H1 (cell line): ENCODE results near the gene PIK3R1. TPM values are rescaled to one million over a fixed set of nuclear protein-coding genes. Genes with fewer than 3 reads are reported as not detected.

ENCODE experiments used
- CTCF ChIA-PET: fragments of 300-600 bp; sonication (Branson Sonifier 250); formaldehyde crosslinking; loops from one replicate; lab custom pipeline; 2021; ENCODE audit not compliant: partially characterized antibody; lab: Charles Lee
- POLR2A ChIA-PET: fragments of 300-600 bp; sonication (Branson Sonifier 250); formaldehyde crosslinking; loops from one replicate; lab custom pipeline; 2021; ENCODE audit warnings: inconsistent platforms; ENCODE audit not compliant: partially characterized antibody; lab: Charles Lee
- DNase-seq, 2 experiments: peaks; one replicate each; pipeline versions ENCODE4 v3.0.0 to v3.0.0-alpha.2; 2010 to 2022; ENCODE audit warnings: low spot score in 2 of 2, low read depth in 1 of 2, mixed read lengths in 1 of 2
- FAIRE-seq: peaks from 2 replicates; lab custom pipeline; 2011; peaks lifted over from hg19 to GRCh38; lab: Jason Lieb, UNC
- H2AFZ ChIP-seq: 2 replicates; pipeline ENCODE4 v1.8.1; 2012; ENCODE audit warnings: low read length, inconsistent platforms
- H2AK5ac ChIP-seq: 2 replicates; pipeline ENCODE4 v1.6.1; 2013; ENCODE audit warnings: low read depth, low read length
- H2BK120ac ChIP-seq: replicated peaks from 2 replicates; pipeline ENCODE3; 2013; ENCODE audit warnings: low read depth, low read length, inconsistent platforms
- H2BK12ac ChIP-seq: 2 replicates; pipeline ENCODE4 v1.6.1; 2013; ENCODE audit warnings: low read depth, low read length
- H2BK15ac ChIP-seq: 2 replicates; pipeline ENCODE4 v1.6.1; 2013; ENCODE audit warnings: low read length
- H2BK20ac ChIP-seq: 2 replicates; pipeline ENCODE4 v1.6.1; 2013; ENCODE audit warnings: low read length
- H2BK5ac ChIP-seq: 2 replicates; pipeline ENCODE4 v1.6.1; 2013; ENCODE audit warnings: low read depth, low read length
- H3K14ac ChIP-seq: 2 replicates; pipeline ENCODE4 v1.6.1; 2013; ENCODE audit warnings: inconsistent platforms; ENCODE audit not compliant: insufficient read length
- H3K18ac ChIP-seq: 2 replicates; pipeline ENCODE4 v1.6.1; 2013; ENCODE audit warnings: low read length; ENCODE audit errors: extremely low read depth
- H3K23ac ChIP-seq: 2 replicates; pipeline ENCODE4 v1.6.1; 2013; ENCODE audit warnings: inconsistent platforms; ENCODE audit not compliant: insufficient read length
- H3K23me2 ChIP-seq: 2 replicates; pipeline ENCODE4 v1.6.1; 2013; ENCODE audit warnings: low read depth, low read length
- H3K27ac ChIP-seq: 2 replicates; pipeline ENCODE4 v1.6.1; 2011; ENCODE audit warnings: low read depth, low read length, inconsistent platforms
- H3K27me3 ChIP-seq, 4 experiments: replicated peaks in 1 of 4; 1 replicate in 1 of 4; 2 replicates in 3 of 4; pipeline versions ENCODE4 v1.6.1 to v1.8.1; 2011 to 2013; ENCODE audit warnings: low read length in 3 of 4, mild to moderate bottlenecking in 3 of 4, inconsistent platforms in 2 of 4, mixed read lengths in 2 of 4, moderate library complexity in 1 of 4; ENCODE audit not compliant: control insufficient read depth in 3 of 4, insufficient read depth in 3 of 4; ENCODE audit errors: extremely low read depth in 1 of 4
- H3K36me3 ChIP-seq, 4 experiments: 2 replicates each; pipeline versions ENCODE4 v1.6.1 to v1.8.1; 2011 to 2013; ENCODE audit warnings: mild to moderate bottlenecking in 4 of 4, low read length in 3 of 4, moderate library complexity in 2 of 4, control low read depth in 1 of 4, inconsistent platforms in 1 of 4; ENCODE audit not compliant: insufficient read depth in 4 of 4, control insufficient read depth in 2 of 4
- H3K4ac ChIP-seq: replicated peaks from 2 replicates; pipeline ENCODE3; 2013; ENCODE audit warnings: low read length, low read depth, mixed read lengths, inconsistent platforms; ENCODE audit not compliant: insufficient read length
- H3K4me1 ChIP-seq, 4 experiments: replicated peaks in 1 of 4; 1 replicate in 1 of 4; 2 replicates in 3 of 4; pipeline versions ENCODE4 v1.6.1 to v1.8.1; 2011 to 2013; ENCODE audit warnings: low read length in 3 of 4, inconsistent platforms in 2 of 4, mixed read lengths in 1 of 4; ENCODE audit not compliant: insufficient read depth in 4 of 4, control insufficient read depth in 3 of 4
- H3K4me2 ChIP-seq, 2 experiments: 2 replicates each; pipeline versions ENCODE4 v1.6.1 to v1.8.1; 2011 to 2013; ENCODE audit warnings: low read depth in 2 of 2, low read length in 2 of 2, control low read depth in 1 of 2, inconsistent platforms in 1 of 2, mild to moderate bottlenecking in 1 of 2; ENCODE audit not compliant: insufficient read depth in 1 of 2
- H3K4me3 ChIP-seq, 4 experiments: fragments of 200-600, 300-600 bp in 1 of 4; sonication (generic), shearing (Covaris generic), sonication (Bioruptor Twin) in 1 of 4; 2 replicates each; pipeline versions ENCODE4 v1.5.1 to v1.8.1; 2011 to 2016; ENCODE audit warnings: low read length in 4 of 4, low read depth in 3 of 4, control low read depth in 2 of 4, inconsistent platforms in 2 of 4, mild to moderate bottlenecking in 2 of 4, mixed read lengths in 1 of 4, moderate library complexity in 1 of 4; ENCODE audit not compliant: insufficient read depth in 2 of 4; ENCODE audit errors: extremely low read depth in 1 of 4
- H3K56ac ChIP-seq: replicated peaks from 2 replicates; pipeline ENCODE3; 2013; ENCODE audit warnings: low read depth, mild to moderate bottlenecking, mixed read lengths, low read length, inconsistent platforms; ENCODE audit not compliant: insufficient read length
- H3K79me1 ChIP-seq: 2 replicates; pipeline ENCODE4 v1.6.1; 2013; ENCODE audit warnings: low read depth, low read length, control low read depth
- H3K79me2 ChIP-seq, 2 experiments: 2 replicates each; pipeline versions ENCODE4 v1.6.1 to v1.8.1; 2012 to 2013; ENCODE audit warnings: low read length in 2 of 2, mild to moderate bottlenecking in 2 of 2, inconsistent platforms in 1 of 2; ENCODE audit not compliant: insufficient read depth in 2 of 2, control insufficient read depth in 1 of 2
- H3K9ac ChIP-seq, 4 experiments: replicated peaks in 1 of 4; 1 replicate in 1 of 4; 2 replicates in 3 of 4; pipeline versions ENCODE4 v1.6.1 to v1.8.1; 2011 to 2013; ENCODE audit warnings: low read depth in 3 of 4, low read length in 3 of 4, control low read depth in 2 of 4, mild to moderate bottlenecking in 2 of 4, moderate library complexity in 2 of 4, inconsistent platforms in 1 of 4; ENCODE audit errors: extremely low read depth in 1 of 4
- H3K9me3 ChIP-seq, 2 experiments: 2 replicates each; pipeline versions ENCODE4 v1.6.1 to v1.8.1; 2012 to 2013; ENCODE audit warnings: mild to moderate bottlenecking in 2 of 2, moderate library complexity in 2 of 2, control low read depth in 1 of 2, inconsistent platforms in 1 of 2, low read depth in 1 of 2, low read length in 1 of 2, mixed read lengths in 1 of 2; ENCODE audit not compliant: insufficient read depth in 2 of 2
- H4K20me1 ChIP-seq, 2 experiments: replicated peaks in 1 of 2; 2 replicates each; pipeline versions ENCODE3 to v1.8.1; 2011 to 2013; ENCODE audit warnings: inconsistent platforms in 2 of 2, low read length in 2 of 2, mild to moderate bottlenecking in 1 of 2; ENCODE audit not compliant: insufficient read depth in 2 of 2, control insufficient read depth in 1 of 2
- H4K5ac ChIP-seq: 2 replicates; pipeline ENCODE4 v1.6.1; 2013; ENCODE audit warnings: low read length, low read depth, mixed read lengths, inconsistent platforms; ENCODE audit not compliant: insufficient read length
- H4K8ac ChIP-seq: 2 replicates; pipeline ENCODE4 v1.8.0; 2013; ENCODE audit warnings: mild to moderate bottlenecking, moderate library complexity, low read length, inconsistent platforms; ENCODE audit not compliant: insufficient read depth; ENCODE audit errors: extremely low read depth
- H4K91ac ChIP-seq: replicated peaks from 2 replicates; pipeline ENCODE3; 2013; ENCODE audit warnings: low read length, mixed read lengths, inconsistent platforms; ENCODE audit not compliant: insufficient read length
- CREB1 ChIP-seq: IDR thresholded peaks from 2 replicates; pipeline ENCODE4 v1.6.1; 2012; ENCODE audit warnings: inconsistent platforms
- RAD21 ChIP-seq, 2 experiments: IDR thresholded peaks in 1 of 2; conservative IDR thresholded peaks in 1 of 2; 2 replicates each; pipeline ENCODE4 v1.6.1; 2011; ENCODE audit warnings: low read depth in 2 of 2, low read length in 2 of 2, improper control_type of control experiment in 1 of 2, inconsistent platforms in 1 of 2, mild to moderate bottlenecking in 1 of 2, moderate library complexity in 1 of 2
- WGBS, 2 experiments: shearing (Covaris generic) in 1 of 2; methylation state at CpG; one replicate each; pipeline versions ENCODE4 v1.1.6 to v1.1.7; 2013 to 2015; ENCODE audit warnings: low lambda C conversion rate in 2 of 2, mixed read lengths in 2 of 2, inconsistent platforms in 1 of 2, low coverage in 1 of 2, missing lambda C conversion rate in 1 of 2; ENCODE audit not compliant: insufficient replicate concordance in 2 of 2, insufficient coverage in 1 of 2, insufficient read length in 1 of 2; ENCODE audit errors: extremely low coverage in 1 of 2, missing lambda C conversion rate in 1 of 2; 5-methylcytosine and 5-hydroxymethylcytosine counted together
- polyA plus RNA-seq, 7 experiments: library from polyadenylated mRNA; depleted of rRNA in 3 of 7; stranded (reverse) in 5 of 7; unstranded in 2 of 7; fragments of >200 nt in 5 of 7; fragments of 200-250 nt in 2 of 7; gene quantifications; 1 replicate in 5 of 7; 2 replicates in 1 of 7; 4 replicates in 1 of 7; pipeline versions ENCODE4 v1.2.1 to v1.2.3, GENCODE V29; 2011 to 2013; ENCODE audit warnings: missing spikeins in 2 of 7, mixed read lengths in 2 of 7
- total RNA-seq: library from RNA; stranded (reverse); fragmentation: NEBNext Ultra II Directional; extraction: Animal tissue kit (Norgen Biotek cat#: 25700); gene quantifications from 2 replicates; pipeline ENCODE4 v1.2.1, GENCODE V29; 2021

Gene PIK3R1
- total and polyA plus RNA-seq, 2 of the 8 experiments (the other 6 are each of a cell fraction or from before 2014, with no cell fraction given): 2.3 to 13.7 TPM

DNA sequence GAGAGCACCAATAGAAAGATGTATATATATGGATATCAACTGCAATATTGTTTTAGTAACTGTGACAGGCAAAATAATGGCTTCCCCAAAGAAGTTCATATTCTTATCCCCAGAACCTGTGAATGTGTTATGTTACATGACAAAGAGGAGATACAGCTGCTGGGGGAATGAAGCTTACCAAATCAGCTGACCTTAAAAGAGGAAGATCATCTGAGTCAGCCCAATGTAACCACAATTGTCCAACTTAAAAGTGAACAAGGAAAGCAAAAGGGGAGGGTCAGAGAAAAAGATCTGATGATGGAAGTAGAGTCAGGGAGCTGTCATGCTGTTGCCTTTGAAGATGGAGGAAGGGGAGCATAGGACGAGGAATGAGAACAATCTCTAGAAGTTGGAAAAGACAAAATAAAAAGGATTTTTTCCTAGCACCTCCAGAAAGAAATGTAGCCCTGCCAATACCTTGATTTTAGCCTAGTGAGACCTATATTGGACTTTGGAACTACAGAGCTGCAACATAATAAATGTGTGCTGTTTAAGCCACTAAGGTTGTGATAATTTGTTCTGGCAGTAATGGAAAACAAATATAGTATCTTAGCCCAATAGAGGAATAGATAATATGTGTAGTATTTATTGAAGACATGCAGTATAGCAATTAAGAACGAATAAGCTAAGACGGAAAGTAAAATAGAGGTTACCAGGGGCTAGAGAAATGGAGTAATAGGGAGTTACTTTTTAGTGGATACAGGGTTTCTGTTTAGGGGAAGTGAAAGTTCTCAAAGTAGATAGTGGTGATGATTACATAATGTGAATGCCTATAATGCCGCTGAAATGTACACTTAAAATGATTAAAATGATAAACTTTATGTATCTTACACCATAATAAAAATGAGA lies 115.9 kb downstream of the PIK3R1 start:
- Histone ChIP-seq H4K20me1 (no peaks in the 10 kb centered on the region), H2BK12ac (no peak overlapping the region), H2AK5ac (no peak overlapping the region), H2BK20ac (no peak overlapping the region), H3K9me3 (no peaks in the 10 kb centered on the region), H2BK15ac (no peak overlapping the region), H3K27me3 (no peaks in the 10 kb centered on the region), H2AFZ (no peak overlapping the region), H3K9ac (no peak overlapping the region), H3K14ac (no peak overlapping the region), H3K36me3 (no peaks in the 10 kb centered on the region), H3K18ac (no peak overlapping the region), H2BK5ac (no peak overlapping the region), H4K8ac (no peak overlapping the region), H2BK120ac (no peak overlapping the region), H4K91ac (no peak overlapping the region), H3K4ac (no peak overlapping the region), H3K23me2 (no peaks in the 10 kb centered on the region; the same call in 1 of the 2 replicates), H3K27ac (no peak overlapping the region), H3K79me2 (no peaks in the 10 kb centered on the region), H3K23ac (no peak overlapping the region), H4K5ac (no peak overlapping the region), H3K79me1 (no peaks in the 10 kb centered on the region), H3K4me2 (no peak overlapping the region), H3K4me3 (no peak overlapping the region), H3K56ac (no peak overlapping the region), H3K4me1 (no peaks in the 10 kb centered on the region)
- WGBS, 2 experiments: 78% methylated on average over 4 of the region's 4 CpGs; no CpG with 5 or more reads in 1 of the 2 experiments
- ChIA-PET POLR2A (no interaction called here), CTCF (interaction anchor here (1.0 to 2.1 kb wide), 2 partner anchors 17 to 55 kb away, joined by 3 to 7 read pairs; no protein-coding TSS in a partner anchor)
- FAIRE-seq (no peak), DNase-seq (no peak)
- TF ChIP-seq CREB1 (no peak), RAD21 (IDR thresholded peaks at IDR 0.05 in 1 of 2, conservative IDR thresholded peaks at IDR 0.05 in 1 of 2; ENCODE audit: low read depth in 2 of 2, low read length in 2 of 2) (no peak)
